GM12878 (cell line): ENCODE results near the gene COL4A2. TPM values are rescaled to one million over a fixed set of nuclear protein-coding genes. Genes with fewer than 3 reads are reported as not detected.
"Not testable (repeated sequence)": the region's sequence is repeated elsewhere in the genome, so short reads cannot be mapped to it uniquely, and the experiment has no call there.

Source experiments
- ATAC-seq: fragments of 200-7000 bp; cut with Tn5 transposase; 3 replicates; pipeline ENCODE4 v1.9.1; 2020; ENCODE audit warnings: mild to moderate bottlenecking, moderate library complexity
- BruUV-seq: library from RNA; stranded (reverse); fragments of 400-500 nt; replicated peaks from 2 replicates; lab custom pipeline; 2021; lab: Mats Ljungman, UMichigan
- CTCF ChIA-PET: fragments of 300-600 bp; sonication (Branson Sonifier 250); formaldehyde crosslinking; extraction: SDS; loops from one replicate; lab custom pipeline; 2021; ENCODE audit warnings: inconsistent platforms; lab: Yijun Ruan, JAX
- POLR2A ChIA-PET: fragments of 350-600 bp; formaldehyde crosslinking; extraction: SDS; loops from one replicate; lab custom pipeline; 2021; ENCODE audit warnings: inconsistent platforms; lab: Charles Lee
- RAD21 ChIA-PET: fragments of 300-600 bp; sonication (Branson Sonifier 250); formaldehyde crosslinking; loops from one replicate; lab custom pipeline; 2023; ENCODE audit warnings: antibody characterized with exemption; ENCODE audit not compliant: unreplicated experiment; lab: Charles Lee
- SMC1A ChIA-PET: fragments of 300-600 bp; sonication (Branson Sonifier 250); formaldehyde crosslinking; loops from one replicate; lab custom pipeline; 2023; ENCODE audit not compliant: unreplicated experiment, uncharacterized antibody; lab: Charles Lee
- DNase-seq: peaks from one replicate; pipeline ENCODE4 v3.0.0-alpha.2; 2011; ENCODE audit warnings: low read depth, low spot score
- FAIRE-seq: peaks from 3 replicates; lab custom pipeline; 2011; peaks lifted over from hg19 to GRCh38; lab: Jason Lieb, UNC
- H2AFZ ChIP-seq: 2 replicates; pipeline ENCODE4 v1.6.0; 2011; ENCODE audit warnings: low read depth, low read length, control low read depth; ENCODE audit not compliant: control insufficient read depth
- H3K27ac ChIP-seq: 2 replicates; pipeline ENCODE4 v1.5.1; 2011; ENCODE audit warnings: control low read depth; ENCODE audit not compliant: control insufficient read depth, insufficient read depth
- H3K27me3 ChIP-seq, 2 experiments: replicated peaks in 1 of 2; 2 replicates each; pipeline versions ENCODE4 v1.6.0 to v1.6.1; 2011; ENCODE audit warnings: low read length in 1 of 2; ENCODE audit not compliant: control insufficient read depth in 2 of 2, insufficient read depth in 2 of 2
- H3K36me3 ChIP-seq, 2 experiments: 2 replicates each; pipeline ENCODE4 v1.5.1; 2011; ENCODE audit warnings: low read length in 1 of 2; ENCODE audit not compliant: control insufficient read depth in 2 of 2, insufficient read depth in 2 of 2
- H3K4me1 ChIP-seq: 2 replicates; pipeline ENCODE4 v1.6.1; 2011; ENCODE audit warnings: mild to moderate bottlenecking, low read length, moderate library complexity, mixed read lengths; ENCODE audit not compliant: control insufficient read depth, insufficient read depth
- H3K4me2 ChIP-seq: 2 replicates; pipeline ENCODE4 v1.6.0; 2011; ENCODE audit warnings: control low read depth; ENCODE audit not compliant: control insufficient read depth, insufficient read depth
- H3K4me3 ChIP-seq: fragments of 200-600 bp; sonication (generic); 2 replicates; pipeline ENCODE4 v1.5.1; 2016
- H3K79me2 ChIP-seq: 2 replicates; pipeline ENCODE4 v1.6.0; 2011; ENCODE audit warnings: low read length; ENCODE audit not compliant: control insufficient read depth, insufficient read depth
- H3K9ac ChIP-seq: 2 replicates; pipeline ENCODE4 v1.8.0; 2011; ENCODE audit warnings: low read length, control low read depth, mixed read lengths; ENCODE audit not compliant: control insufficient read depth, insufficient read depth
- H3K9me3 ChIP-seq: replicated peaks from 3 replicates; pipeline ENCODE4 v1.5.1; 2011; ENCODE audit warnings: mild to moderate bottlenecking, low read length; ENCODE audit not compliant: control insufficient read depth, insufficient read depth
- H4K20me1 ChIP-seq: 2 replicates; pipeline ENCODE4 v1.6.0; 2011; ENCODE audit not compliant: control insufficient read depth, insufficient read depth
- CHD1 ChIP-seq: IDR thresholded peaks from 2 replicates; pipeline ENCODE4 v1.6.1; 2012; ENCODE audit warnings: low read depth, low read length, improper control_type of control experiment
- CREM ChIP-seq: IDR thresholded peaks from 2 replicates; pipeline ENCODE4 v1.6.1; 2014; ENCODE audit warnings: antibody characterized with exemption, low read depth
- HDGF ChIP-seq: fragments of 450-650 bp; IDR thresholded peaks from 2 replicates; pipeline ENCODE4 v1.6.1; 2016; ENCODE audit warnings: antibody characterized with exemption
- IRF4 ChIP-seq: IDR thresholded peaks from 2 replicates; pipeline ENCODE4 v1.6.1; 2011; ENCODE audit warnings: low read depth, low read length
- NFYB ChIP-seq: IDR thresholded peaks from 2 replicates; pipeline ENCODE4 v1.6.1; 2011; ENCODE audit warnings: low read depth, mild to moderate bottlenecking, low read length, improper control_type of control experiment, moderate library complexity; ENCODE audit not compliant: insufficient read depth
- NR2F1 ChIP-seq: fragments of 450-650 bp; conservative IDR thresholded peaks from 2 replicates; pipeline ENCODE4 v1.6.1; 2017; ENCODE audit warnings: mild to moderate bottlenecking
- PKNOX1 ChIP-seq: fragments of 450-650 bp; IDR thresholded peaks from 2 replicates; pipeline ENCODE4 v1.6.1; 2016; ENCODE audit warnings: mild to moderate bottlenecking
- POLR2AphosphoS2 ChIP-seq: IDR thresholded peaks from 2 replicates; pipeline ENCODE4 v1.6.1; 2011; ENCODE audit warnings: low read depth, mild to moderate bottlenecking, low read length, improper control_type of control experiment, moderate library complexity
- STAT3 ChIP-seq: IDR thresholded peaks from 2 replicates; pipeline ENCODE4 v1.6.1; 2011; ENCODE audit warnings: low read depth, low read length, improper control_type of control experiment
- TBL1XR1 ChIP-seq: IDR thresholded peaks from 2 replicates; pipeline ENCODE4 v1.6.1; 2012; ENCODE audit warnings: low read depth, low read length, improper control_type of control experiment
- TCF12 ChIP-seq: IDR thresholded peaks from 2 replicates; pipeline ENCODE4 v1.6.1; 2011; ENCODE audit warnings: low read depth, mild to moderate bottlenecking, low read length
- ZBED1 ChIP-seq: IDR thresholded peaks from 2 replicates; pipeline ENCODE4 v1.6.1; 2016; ENCODE audit warnings: borderline replicate concordance
- WGBS: methylation state at CpG from one replicate; pipeline ENCODE4 v1.1.6; 2016; ENCODE audit warnings: low lambda C conversion rate; ENCODE audit not compliant: insufficient replicate concordance, insufficient coverage; ENCODE audit errors: missing lambda C conversion rate; 5-methylcytosine and 5-hydroxymethylcytosine counted together
- in situ Hi-C: fragments of 300-500 bp; cut with MboI; formaldehyde crosslinking; loops from 9 replicates; pipeline ENCODE4 v1.14.3; 2018; ENCODE audit warnings: mixed read lengths
- intact Hi-C: fragments of 100-400 bp; cut with micrococcal nuclease; formaldehyde crosslinking; loops from one replicate; pipeline ENCODE4 v1.14.2; 2022; ENCODE audit not compliant: unreplicated experiment
- polyA plus RNA-seq, 11 experiments: library from polyadenylated mRNA; depleted of rRNA in 4 of 11; unstranded in 6 of 11; stranded (reverse) in 5 of 11; fragments of >200 nt; fragmentation: Nextera tagmentation in 4 of 11; fragmentation: Illumina TruSeq in 1 of 11; extraction: Ambion mirVana in 4 of 11; extraction: Trizol in 1 of 11; gene quantifications; 1 replicate in 1 of 11; 2 replicates in 10 of 11; pipeline versions ENCODE4 v1.2.1 to v1.2.3, GENCODE V29; 2011 to 2016; ENCODE audit warnings: inconsistent platforms in 2 of 11, missing spikeins in 2 of 11, low read depth in 1 of 11
- total RNA-seq, 4 experiments: library from RNA; depleted of rRNA in 3 of 4; stranded (reverse); fragments of >200 nt in 3 of 4; fragmentation: Illumina TruSeq in 1 of 4; extraction: Trizol in 1 of 4; gene quantifications; 2 replicates each; pipeline versions ENCODE4 v1.2.1 to v1.2.3, GENCODE V29; 2013 to 2021
- TF ChIP-seq, protein P1 (sequence below): fragments of 450-650 bp; IDR thresholded peaks from 2 replicates; pipeline ENCODE4 v1.6.1; 2017; ENCODE audit warnings: mild to moderate bottlenecking
- TF ChIP-seq, protein P2 (sequence below): IDR thresholded peaks from 2 replicates; pipeline ENCODE4 v1.6.1; 2011; ENCODE audit warnings: low read depth, mild to moderate bottlenecking, low read length, moderate library complexity, borderline replicate concordance; ENCODE audit errors: extremely low read depth

The COL4A2 gene
- total and polyA plus RNA-seq, 10 of the 15 experiments (the other 5 are each of a cell fraction or from before 2014, with no cell fraction given): 0.16 to 1.6 (median 0.62) TPM; not detected in 3

GRCh38 chr13:110496281-110496680 is 189.2 kb downstream of the COL4A2 start (continued):
- no peak for TF ChIP-seq PKNOX1
- TF ChIP-seq ZBED1: no peak
- no peak for TF ChIP-seq TBL1XR1
- no peak for TF ChIP-seq NR2F1
- no peak for TF ChIP-seq HDGF
- TF ChIP-seq IRF4: no peak

GRCh38 chr13:110497003-110497402 is 189.9 kb downstream of the COL4A2 start:
- Histone ChIP-seq H3K9ac (no peak overlapping the region), H3K79me2 (no peaks in the 10 kb centered on the region), H3K27me3 (no peaks in the 10 kb centered on the region), H3K4me1 (no peaks in the 10 kb centered on the region), H3K36me3 (no peaks in the 10 kb centered on the region), H3K27ac (no peak overlapping the region), H4K20me1 (no peaks in the 10 kb centered on the region), H3K9me3 (peaks cover 2% of the 10 kb centered on the region; the same call in 1 of the 3 replicates), H3K4me2 (no peak overlapping the region), H3K4me3 (no peak overlapping the region), H2AFZ (no peak overlapping the region)
- POLR2A ChIA-PET: no interaction called here
- ATAC-seq (no peak), FAIRE-seq (no peak), DNase-seq (no peak)
- SMC1A ChIA-PET: no interaction called here
- no TSS peak for BruUV-seq
- CTCF ChIA-PET: no interaction called here
- 43% methylated on average over 2 of the region's 2 CpGs for WGBS
- intact Hi-C loops: no loop called here
- TF ChIP-seq CREM (no peak), STAT3 (no peak), CHD1 (no peak), TCF12 (no peak), POLR2AphosphoS2 (no peak), NFYB (no peak)
- TF ChIP-seq, protein P1, sequence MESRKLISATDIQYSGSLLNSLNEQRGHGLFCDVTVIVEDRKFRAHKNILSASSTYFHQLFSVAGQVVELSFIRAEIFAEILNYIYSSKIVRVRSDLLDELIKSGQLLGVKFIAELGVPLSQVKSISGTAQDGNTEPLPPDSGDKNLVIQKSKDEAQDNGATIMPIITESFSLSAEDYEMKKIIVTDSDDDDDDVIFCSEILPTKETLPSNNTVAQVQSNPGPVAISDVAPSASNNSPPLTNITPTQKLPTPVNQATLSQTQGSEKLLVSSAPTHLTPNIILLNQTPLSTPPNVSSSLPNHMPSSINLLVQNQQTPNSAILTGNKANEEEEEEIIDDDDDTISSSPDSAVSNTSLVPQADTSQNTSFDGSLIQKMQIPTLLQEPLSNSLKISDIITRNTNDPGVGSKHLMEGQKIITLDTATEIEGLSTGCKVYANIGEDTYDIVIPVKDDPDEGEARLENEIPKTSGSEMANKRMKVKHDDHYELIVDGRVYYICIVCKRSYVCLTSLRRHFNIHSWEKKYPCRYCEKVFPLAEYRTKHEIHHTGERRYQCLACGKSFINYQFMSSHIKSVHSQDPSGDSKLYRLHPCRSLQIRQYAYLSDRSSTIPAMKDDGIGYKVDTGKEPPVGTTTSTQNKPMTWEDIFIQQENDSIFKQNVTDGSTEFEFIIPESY: no peak
- TF ChIP-seq, protein P2, sequence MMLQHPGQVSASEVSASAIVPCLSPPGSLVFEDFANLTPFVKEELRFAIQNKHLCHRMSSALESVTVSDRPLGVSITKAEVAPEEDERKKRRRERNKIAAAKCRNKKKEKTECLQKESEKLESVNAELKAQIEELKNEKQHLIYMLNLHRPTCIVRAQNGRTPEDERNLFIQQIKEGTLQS: no peak
- in situ Hi-C loops: no loop called here
- RAD21 ChIA-PET: no interaction called here

DNA sequence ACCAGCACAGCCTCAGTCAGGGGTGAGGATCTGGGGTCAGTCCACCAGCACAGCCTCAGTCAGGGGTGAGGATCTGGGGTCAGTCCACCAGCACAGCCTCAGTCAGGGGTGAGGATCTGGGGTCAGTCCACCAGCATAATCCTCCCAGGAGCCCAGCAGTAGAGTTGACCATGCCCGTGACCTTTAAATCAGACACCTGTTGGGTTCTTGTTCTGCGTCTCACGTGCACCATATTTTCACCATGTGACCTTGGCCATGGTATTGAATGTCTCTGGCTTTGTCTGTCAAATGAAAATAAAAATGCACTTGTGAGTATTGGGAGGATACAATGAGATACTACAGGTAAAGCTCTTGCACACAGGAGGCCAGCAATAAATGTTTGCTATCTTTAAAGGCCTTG is 190.8 kb downstream of the COL4A2 start:
- H4K20me1 ChIP-seq, SMC1A ChIA-PET, H2AFZ ChIP-seq, H3K4me3 ChIP-seq, H3K79me2 ChIP-seq, RAD21 ChIA-PET, H3K9ac ChIP-seq, ATAC-seq, H3K36me3 ChIP-seq, CTCF ChIA-PET, H3K4me2 ChIP-seq, POLR2A ChIA-PET, intact Hi-C loops, FAIRE-seq, H3K4me1 ChIP-seq, H3K27me3 ChIP-seq, H3K27ac ChIP-seq, BruUV-seq, H3K9me3 ChIP-seq, DNase-seq, in situ Hi-C loops: not testable (repeated sequence)
- 83% methylated on average over 3 of the region's 3 CpGs for WGBS
